GM23338 (cell line): ENCODE results near the gene GPSM1. TPM values are rescaled to one million over a fixed set of nuclear protein-coding genes. Genes with fewer than 3 reads are reported as not detected.

ENCODE experiments used
- ATAC-seq: fragments of 200-7000 bp; cut with Tn5 transposase; 3 replicates; pipeline ENCODE4 v1.9.1; 2020
- DNase-seq: peaks from one replicate; pipeline ENCODE4 v3.0.0-alpha.2; 2015; ENCODE audit warnings: low spot score
- H2AFZ ChIP-seq: fragments of 200-600 bp; sonication (generic); 2 replicates; pipeline ENCODE4 v1.8.0; 2016; ENCODE audit warnings: antibody characterized with exemption, mild to moderate bottlenecking, moderate library complexity
- H3F3A ChIP-seq: fragments of 200-600 bp; sonication (generic); replicated peaks from 2 replicates; pipeline ENCODE4 v1.8.0; 2017; ENCODE audit warnings: antibody characterized with exemption, mixed run types, low read depth
- H3K27ac ChIP-seq: fragments of 200-600 bp; sonication (generic); 2 replicates; pipeline ENCODE4 v1.6.1; 2016; ENCODE audit warnings: low read depth
- H3K27me3 ChIP-seq: fragments of 200-600 bp; sonication (generic); 2 replicates; pipeline ENCODE4 v1.8.0; 2016; ENCODE audit warnings: mild to moderate bottlenecking, mixed run types, moderate library complexity; ENCODE audit not compliant: insufficient read depth
- H3K36me3 ChIP-seq: fragments of 200-600 bp; sonication (generic); 2 replicates; pipeline ENCODE4 v1.8.0; 2016; ENCODE audit warnings: mild to moderate bottlenecking; ENCODE audit not compliant: insufficient read depth
- H3K4me1 ChIP-seq: fragments of 200-600 bp; sonication (generic); 2 replicates; pipeline ENCODE4 v1.8.0; 2016; ENCODE audit warnings: mild to moderate bottlenecking, moderate library complexity; ENCODE audit not compliant: insufficient read depth
- H3K4me2 ChIP-seq: fragments of 200-600 bp; sonication (generic); 2 replicates; pipeline ENCODE4 v1.7.1; 2017; ENCODE audit warnings: mixed run types
- H3K4me3 ChIP-seq: fragments of 200-600 bp; sonication (generic); 2 replicates; pipeline ENCODE4 v1.6.1; 2016; ENCODE audit warnings: mixed run types
- H3K79me2 ChIP-seq: fragments of 200-600 bp; sonication (generic); replicated peaks from 2 replicates; pipeline ENCODE4 v1.8.0; 2017; ENCODE audit warnings: mild to moderate bottlenecking; ENCODE audit not compliant: insufficient read depth
- H3K9me2 ChIP-seq: fragments of 200-600 bp; sonication (generic); 2 replicates; pipeline ENCODE4 v1.8.0; 2017; ENCODE audit not compliant: insufficient read depth
- H4K20me1 ChIP-seq: fragments of 200-600 bp; sonication (generic); replicated peaks from 2 replicates; pipeline ENCODE4 v1.8.0; 2017; ENCODE audit warnings: mild to moderate bottlenecking; ENCODE audit not compliant: insufficient read depth
- H3K27ac Mint-ChIP-seq: 2 replicates; pipeline ENCODE4 v1.8.0; 2020; ENCODE audit warnings: inconsistent platforms, mild to moderate bottlenecking, moderate library complexity, mixed read lengths
- H3K27me3 Mint-ChIP-seq: 3 replicates; pipeline ENCODE4 v1.8.0; 2022; ENCODE audit warnings: low read depth, mild to moderate bottlenecking, moderate library complexity, mixed read lengths, inconsistent platforms; ENCODE audit not compliant: insufficient read depth, poor library complexity
- H3K36me3 Mint-ChIP-seq: 3 replicates; pipeline ENCODE4 v1.8.0; 2021; ENCODE audit warnings: low read depth, mild to moderate bottlenecking, inconsistent platforms, moderate library complexity, mixed read lengths
- H3K4me1 Mint-ChIP-seq: 3 replicates; pipeline ENCODE4 v1.8.0; 2020; ENCODE audit warnings: mild to moderate bottlenecking, inconsistent platforms, mixed read lengths
- H3K4me3 Mint-ChIP-seq: 3 replicates; pipeline ENCODE4 v1.8.0; 2021; ENCODE audit warnings: moderate library complexity, mild to moderate bottlenecking, inconsistent platforms, mixed read lengths
- H3K9me3 Mint-ChIP-seq: 3 replicates; pipeline ENCODE4 v1.8.0; 2020; ENCODE audit warnings: moderate library complexity, mild to moderate bottlenecking, inconsistent platforms, mixed read lengths
- CREB1 ChIP-seq: fragments of 250-450 bp; sonication (Bioruptor Pico); IDR thresholded peaks from 2 replicates; pipeline ENCODE4 v1.5.0; 2020; ENCODE audit warnings: low read depth, mild to moderate bottlenecking, moderate library complexity
- CTCF ChIP-seq, 2 experiments: fragments of 200-600 bp in 1 of 2; sonication (generic) in 1 of 2; conservative IDR thresholded peaks; 2 replicates each; pipeline versions ENCODE4 v1.5.1 to v1.6.1; 2016 to 2017; ENCODE audit warnings: antibody characterized with exemption in 2 of 2, low read depth in 2 of 2, mild to moderate bottlenecking in 2 of 2, moderate library complexity in 1 of 2
- ETS1 ChIP-seq: IDR thresholded peaks from 2 replicates; pipeline ENCODE4 v1.6.1; 2016; ENCODE audit warnings: antibody characterized with exemption
- EZH2 ChIP-seq: fragments of 200-600 bp; sonication (generic); IDR thresholded peaks from one replicate; pipeline ENCODE4 v1.8.0; 2017; ENCODE audit warnings: antibody characterized with exemption, mild to moderate bottlenecking, low read depth; ENCODE audit not compliant: unreplicated experiment
- EZH2phosphoT487 ChIP-seq: fragments of 200-600 bp; sonication (generic); IDR thresholded peaks from one replicate; pipeline ENCODE4 v1.8.1; 2018; ENCODE audit warnings: antibody characterized with exemption; ENCODE audit not compliant: unreplicated experiment
- NANOG ChIP-seq: IDR thresholded peaks from 2 replicates; pipeline ENCODE4 v1.6.1; 2016; ENCODE audit warnings: antibody characterized with exemption, borderline replicate concordance
- ZNF114 ChIP-seq: fragments of 250-450 bp; sonication (Bioruptor Pico); IDR thresholded peaks from 2 replicates; pipeline ENCODE4 v1.5.0; 2020; ENCODE audit warnings: mild to moderate bottlenecking, moderate library complexity
- ZNF331 ChIP-seq: fragments of 250-450 bp; sonication (Bioruptor Pico); IDR thresholded peaks from 2 replicates; pipeline ENCODE4 v1.5.0; 2020; ENCODE audit warnings: low read depth, mild to moderate bottlenecking, moderate library complexity
- ZNF462 ChIP-seq: fragments of 250-450 bp; sonication (Bioruptor Pico); IDR thresholded peaks from 2 replicates; pipeline ENCODE4 v1.5.0; 2020; ENCODE audit warnings: mild to moderate bottlenecking, moderate library complexity
- polyA plus RNA-seq: library from polyadenylated mRNA; unstranded; fragments of >200 nt; fragmentation: Nextera tagmentation; extraction: Ambion mirVana; gene quantifications from 2 replicates; pipeline ENCODE4 v1.2.1, GENCODE V29; 2016
- total RNA-seq: library from RNA; depleted of rRNA; stranded (reverse); fragments of >200 nt; shearing (Covaris generic); gene quantifications from 2 replicates; pipeline ENCODE4 v1.2.3, GENCODE V29; 2014

GPSM1 gene
- total and polyA plus RNA-seq, 2 experiments from 2014 or later, result 4.8 to 23.2 TPM

- no peak for TF ChIP-seq EZH2phosphoT487
- no peak for TF ChIP-seq ZNF331 (CRISPR knock-in tag)
Observed at GRCh38 chr9:136340356-136341041, 13.2 kb downstream of the GPSM1 start (continued).

- Mint-ChIP-seq H3K9me3 (no peaks in the 10 kb centered on the region), H3K4me3 (no peak overlapping the region), H3K27ac (no peak overlapping the region), H3K4me1 (peaks cover 3% of the 10 kb centered on the region), H3K27me3 (peaks cover 18% of the 10 kb centered on the region), H3K36me3 (no peaks in the 10 kb centered on the region)
- no peaks in the 10 kb centered on the region for H3K9me2 ChIP-seq
- no peaks in the 10 kb centered on the region; the same call in 1 of the 2 replicates for H4K20me1 ChIP-seq
- no peak overlapping the region for H2AFZ ChIP-seq
- peaks cover 3% of the 10 kb centered on the region; the same call in 1 of the 2 replicates for H3F3A ChIP-seq
- H3K4me2 ChIP-seq, result no peak overlapping the region
- no peak overlapping the region for H3K27ac ChIP-seq
- H3K79me2 ChIP-seq, result no peaks in the 10 kb centered on the region
- no peaks in the 10 kb centered on the region for H3K27me3 ChIP-seq
- H3K4me1 ChIP-seq, result peaks cover 5% of the 10 kb centered on the region
- H3K36me3 ChIP-seq, result no peaks in the 10 kb centered on the region
- no peak for TF ChIP-seq CREB1
- DNase-seq (no peak), ATAC-seq (no peak)
- H3K4me3 ChIP-seq, result no peak overlapping the region
Observed at GRCh38 chr9:136341042-136341655, 13.8 kb downstream of the GPSM1 start.

- Histone ChIP-seq H3F3A (peaks cover 3% of the 10 kb centered on the region; the same call in 1 of the 2 replicates), H3K79me2 (no peaks in the 10 kb centered on the region), H4K20me1 (no peaks in the 10 kb centered on the region; the same call in 1 of the 2 replicates), H3K27me3 (no peaks in the 10 kb centered on the region), H3K9me2 (no peaks in the 10 kb centered on the region), H3K4me1 (peaks cover 5% of the 10 kb centered on the region), H3K27ac (no peak overlapping the region), H3K36me3 (no peaks in the 10 kb centered on the region), H3K4me3 (peak overlapping the region; percentile 72), H3K4me2 (peak overlapping the region; percentile 84), H2AFZ (no peak overlapping the region)
- DNase-seq, result no peak
- H3K27ac Mint-ChIP-seq, result no peak overlapping the region
- no peak for ATAC-seq
- H3K9me3 Mint-ChIP-seq, result no peaks in the 10 kb centered on the region
- H3K27me3 Mint-ChIP-seq, result peaks cover 18% of the 10 kb centered on the region
- H3K4me3 Mint-ChIP-seq, result peak overlapping the region; percentile 41
- peaks cover 3% of the 10 kb centered on the region for H3K4me1 Mint-ChIP-seq
- H3K36me3 Mint-ChIP-seq, result no peaks in the 10 kb centered on the region
- TF ChIP-seq ZNF462 (CRISPR knock-in tag), result no peak
- no peak for TF ChIP-seq ETS1
- no peak for TF ChIP-seq ZNF331 (CRISPR knock-in tag)
- no peak for TF ChIP-seq CREB1
- no peak for TF ChIP-seq NANOG
- TF ChIP-seq ZNF114 (CRISPR knock-in tag), result no peak
- no peak for TF ChIP-seq EZH2phosphoT487
- TF ChIP-seq CTCF (conservative IDR thresholded peaks at IDR 0.05; ENCODE audit: low read depth in 2 of 2), result no peak
- TF ChIP-seq EZH2, result no peak
Observed at GRCh38 chr9:136341769-136342168, 14.4 kb downstream of the GPSM1 start.
